Measurements from ENCODE around the gene RFT1.

RFT1 gene, protein sequence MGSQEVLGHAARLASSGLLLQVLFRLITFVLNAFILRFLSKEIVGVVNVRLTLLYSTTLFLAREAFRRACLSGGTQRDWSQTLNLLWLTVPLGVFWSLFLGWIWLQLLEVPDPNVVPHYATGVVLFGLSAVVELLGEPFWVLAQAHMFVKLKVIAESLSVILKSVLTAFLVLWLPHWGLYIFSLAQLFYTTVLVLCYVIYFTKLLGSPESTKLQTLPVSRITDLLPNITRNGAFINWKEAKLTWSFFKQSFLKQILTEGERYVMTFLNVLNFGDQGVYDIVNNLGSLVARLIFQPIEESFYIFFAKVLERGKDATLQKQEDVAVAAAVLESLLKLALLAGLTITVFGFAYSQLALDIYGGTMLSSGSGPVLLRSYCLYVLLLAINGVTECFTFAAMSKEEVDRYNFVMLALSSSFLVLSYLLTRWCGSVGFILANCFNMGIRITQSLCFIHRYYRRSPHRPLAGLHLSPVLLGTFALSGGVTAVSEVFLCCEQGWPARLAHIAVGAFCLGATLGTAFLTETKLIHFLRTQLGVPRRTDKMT

DNA sequence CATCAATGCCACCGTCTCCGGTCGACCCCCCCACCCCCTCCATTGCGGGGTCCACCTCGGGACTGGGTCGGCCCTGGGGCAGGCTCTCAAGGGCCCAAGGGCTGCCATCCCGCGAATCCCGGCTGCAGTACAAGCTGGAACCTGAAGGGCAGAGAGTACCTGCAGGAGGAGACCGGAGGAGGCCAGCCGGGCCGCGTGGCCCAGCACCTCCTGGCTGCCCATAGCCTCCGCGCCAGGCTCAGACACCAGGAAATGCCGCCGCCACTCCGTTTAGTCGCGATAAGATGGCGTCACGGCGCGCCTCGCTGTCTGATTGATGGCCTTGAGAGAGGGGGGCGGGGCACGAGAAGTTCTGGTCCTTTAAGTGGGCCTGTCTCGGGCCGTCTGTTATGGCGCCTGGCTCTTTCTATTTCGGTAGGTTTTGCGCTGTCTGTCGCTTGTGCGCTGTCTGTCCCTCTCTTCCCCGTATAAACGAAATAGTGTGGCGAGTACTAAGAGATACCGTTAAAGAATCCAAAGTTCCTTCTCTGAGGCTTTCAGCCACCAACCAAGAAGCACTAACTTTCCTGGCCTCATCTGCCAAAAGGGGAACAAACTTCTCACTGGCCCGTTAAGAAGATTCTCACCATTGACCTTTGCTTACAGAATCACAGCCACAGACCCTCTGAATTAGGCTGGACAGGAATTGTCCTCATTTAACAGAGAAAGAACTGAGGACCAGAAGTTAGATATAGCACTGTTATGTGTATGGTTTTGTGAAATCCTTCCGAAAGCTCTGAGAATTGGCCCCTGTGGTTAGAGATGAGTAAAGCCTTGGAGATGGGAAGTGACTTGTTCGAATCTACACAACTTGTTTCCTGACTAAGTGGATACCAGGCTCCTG lies at the start of gene RFT1:
RFT1 (minus strand) TSS at position 257 of the 883 bp plus-strand sequence; CDS start at position 222, 35 bp downstream.
- TF ChIP-seq, protein P1, sequence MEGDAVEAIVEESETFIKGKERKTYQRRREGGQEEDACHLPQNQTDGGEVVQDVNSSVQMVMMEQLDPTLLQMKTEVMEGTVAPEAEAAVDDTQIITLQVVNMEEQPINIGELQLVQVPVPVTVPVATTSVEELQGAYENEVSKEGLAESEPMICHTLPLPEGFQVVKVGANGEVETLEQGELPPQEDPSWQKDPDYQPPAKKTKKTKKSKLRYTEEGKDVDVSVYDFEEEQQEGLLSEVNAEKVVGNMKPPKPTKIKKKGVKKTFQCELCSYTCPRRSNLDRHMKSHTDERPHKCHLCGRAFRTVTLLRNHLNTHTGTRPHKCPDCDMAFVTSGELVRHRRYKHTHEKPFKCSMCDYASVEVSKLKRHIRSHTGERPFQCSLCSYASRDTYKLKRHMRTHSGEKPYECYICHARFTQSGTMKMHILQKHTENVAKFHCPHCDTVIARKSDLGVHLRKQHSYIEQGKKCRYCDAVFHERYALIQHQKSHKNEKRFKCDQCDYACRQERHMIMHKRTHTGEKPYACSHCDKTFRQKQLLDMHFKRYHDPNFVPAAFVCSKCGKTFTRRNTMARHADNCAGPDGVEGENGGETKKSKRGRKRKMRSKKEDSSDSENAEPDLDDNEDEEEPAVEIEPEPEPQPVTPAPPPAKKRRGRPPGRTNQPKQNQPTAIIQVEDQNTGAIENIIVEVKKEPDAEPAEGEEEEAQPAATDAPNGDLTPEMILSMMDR (conservative IDR thresholded peaks at IDR 0.05) = no peak; the same call in 1 of the 2 replicates
- peak within 1 kb of the TSS; percentile 88 for H3K27ac ChIP-seq

DNA sequence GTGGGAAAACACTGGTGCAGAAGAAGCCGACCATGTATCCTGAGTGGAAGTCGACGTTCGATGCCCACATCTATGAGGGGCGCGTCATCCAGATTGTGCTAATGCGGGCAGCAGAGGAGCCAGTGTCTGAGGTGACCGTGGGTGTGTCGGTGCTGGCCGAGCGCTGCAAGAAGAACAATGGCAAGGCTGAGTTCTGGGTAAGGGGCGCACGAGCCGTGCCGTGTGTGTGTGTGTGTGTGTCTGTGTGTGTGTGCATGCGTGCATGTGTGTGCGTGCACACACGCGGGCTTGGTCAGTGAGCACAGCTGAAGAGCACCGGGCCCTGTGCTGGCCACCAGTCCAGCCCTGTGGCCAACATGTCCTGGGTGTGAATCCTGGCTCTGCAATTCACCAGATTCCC lies 49.3 kb upstream of the RFT1 start:
- no peak overlapping the region for H3K27ac ChIP-seq
- TF ChIP-seq, protein P1 (conservative IDR thresholded peaks at IDR 0.05) = no peak

DNA sequence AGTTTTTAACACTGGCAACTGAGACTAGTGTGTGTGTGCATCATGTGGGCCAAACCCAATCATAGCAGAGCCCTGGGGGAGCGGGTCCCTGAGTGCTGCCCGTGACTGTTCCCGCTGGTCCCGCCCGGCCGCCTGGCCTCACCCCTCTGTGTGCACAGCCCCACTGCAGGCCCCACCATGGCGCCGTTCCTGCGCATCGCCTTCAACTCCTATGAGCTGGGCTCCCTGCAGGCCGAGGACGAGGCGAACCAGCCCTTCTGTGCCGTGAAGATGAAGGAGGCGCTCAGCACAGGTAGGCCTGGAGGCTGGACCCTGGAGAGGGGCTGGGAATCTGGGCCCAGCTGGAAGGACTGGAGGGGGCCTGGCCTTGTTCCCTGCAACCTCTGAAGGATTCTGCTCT lies 48.0 kb upstream of the RFT1 start:
- TF ChIP-seq, protein P1 (conservative IDR thresholded peaks at IDR 0.05) = no peak
- no peak overlapping the region for H3K27ac ChIP-seq

DNA sequence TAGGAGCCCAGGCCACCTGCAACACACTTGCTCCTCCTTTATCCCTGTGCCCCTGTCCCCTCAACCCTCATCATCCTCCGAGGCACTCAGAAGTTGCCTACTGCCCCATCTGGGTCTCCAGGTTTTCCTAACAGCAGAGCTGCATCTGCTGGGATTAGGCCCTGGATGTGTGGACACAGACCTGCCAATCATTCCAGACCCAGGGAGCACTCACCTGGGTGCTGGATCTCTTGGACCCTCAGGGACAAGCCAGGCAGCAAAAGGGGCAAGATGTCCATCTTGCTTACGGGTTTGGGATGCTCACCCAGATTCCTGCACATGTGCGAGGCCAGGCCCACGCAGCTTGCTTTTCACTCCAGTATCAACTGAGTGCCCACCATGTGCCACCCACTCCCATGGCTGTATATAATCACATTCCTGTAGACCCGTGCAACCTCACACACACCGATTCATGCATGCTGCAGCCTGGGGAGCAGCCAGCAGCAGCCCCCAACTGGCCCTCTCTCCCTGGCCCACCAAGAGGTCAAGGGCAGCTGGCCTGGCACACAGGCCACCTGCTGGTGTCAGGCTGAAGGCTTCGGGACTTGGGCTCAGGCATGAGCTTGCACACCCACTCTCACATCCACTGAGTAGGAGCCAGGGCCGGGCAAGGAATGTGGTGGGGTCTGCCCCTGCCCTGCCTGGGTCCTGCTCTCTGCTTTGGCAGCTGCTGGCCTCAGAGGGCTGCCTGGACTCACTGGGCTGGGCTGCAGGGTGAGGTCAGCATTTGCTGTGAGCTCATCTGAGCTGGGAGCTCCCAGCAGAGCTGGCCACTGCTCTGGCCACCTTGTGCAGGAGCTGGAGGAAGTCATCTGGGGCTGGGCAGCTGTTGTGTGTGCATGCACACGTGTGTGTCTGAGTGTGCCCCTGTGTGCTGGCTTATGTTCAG lies 45.6 kb upstream of the RFT1 start:
- no peak overlapping the region for H3K27ac ChIP-seq
- TF ChIP-seq, protein P1 (conservative IDR thresholded peaks at IDR 0.05) = no peak

DNA sequence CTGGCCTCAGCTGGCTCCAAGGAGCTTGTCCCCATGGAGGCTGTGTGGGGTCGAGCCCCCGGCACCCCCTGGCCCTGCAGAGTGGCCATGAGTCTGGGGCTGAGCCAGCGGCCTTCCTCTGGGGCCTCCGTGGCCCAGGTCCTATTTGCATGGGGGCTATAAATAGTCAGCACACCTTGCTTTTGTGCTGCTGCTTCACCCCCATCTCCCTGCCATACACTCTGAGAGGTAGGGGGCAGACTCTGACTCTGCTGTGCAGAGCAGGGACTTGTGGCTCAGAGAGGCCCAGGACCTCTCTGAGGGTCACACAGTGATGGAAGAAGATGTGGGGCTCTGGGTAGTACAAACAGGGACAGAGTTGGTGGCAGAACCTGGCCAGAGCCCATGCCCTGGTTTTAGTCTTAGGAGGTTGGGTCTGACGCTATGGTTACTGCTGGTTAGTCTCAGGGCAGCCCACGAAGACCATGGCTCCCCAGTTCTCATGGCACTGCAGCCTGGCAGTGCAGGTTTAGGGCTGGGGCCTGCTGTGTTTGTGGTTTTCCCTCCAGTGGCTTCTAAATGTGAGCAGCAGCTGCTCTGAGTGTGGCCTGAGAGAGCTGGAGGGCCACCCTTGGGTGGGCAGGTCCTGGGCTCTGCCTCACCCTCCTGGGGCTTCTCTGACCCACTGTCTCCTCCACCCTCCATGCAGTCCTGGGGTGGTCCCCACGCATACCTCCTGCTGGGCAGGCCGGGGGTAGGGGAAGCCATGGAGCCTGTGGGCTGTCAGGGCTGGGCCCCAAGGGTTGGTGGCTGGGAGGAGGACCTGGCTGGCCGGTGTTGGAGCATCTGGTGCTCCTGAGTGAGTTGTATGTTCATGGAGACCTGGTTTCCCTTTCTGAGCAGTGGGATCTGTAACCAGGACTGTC lies 44.4 kb upstream of the RFT1 start:
- TF ChIP-seq, protein P1 (conservative IDR thresholded peaks at IDR 0.05) = no peak
- no peak overlapping the region for H3K27ac ChIP-seq

DNA sequence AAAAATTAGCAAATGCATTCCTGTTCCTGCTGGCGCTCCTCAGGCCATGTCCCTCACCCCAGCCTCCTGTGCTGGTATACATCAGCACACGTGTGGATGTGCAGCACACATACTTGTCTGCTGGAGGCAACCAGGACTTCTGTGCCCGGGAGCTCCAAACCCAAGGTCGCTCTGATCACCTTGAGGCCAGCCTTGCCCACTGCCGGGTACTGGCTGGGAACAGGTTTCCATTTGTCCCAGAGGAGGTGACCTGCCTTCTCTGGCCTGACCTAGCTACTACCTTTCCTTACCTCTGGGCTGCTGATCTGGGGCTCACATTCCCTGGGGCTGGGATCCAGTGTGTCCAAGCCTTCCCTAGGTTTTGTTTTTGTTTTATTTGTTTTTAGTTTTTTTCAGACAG lies 42.9 kb upstream of the RFT1 start:
- no peak overlapping the region for H3K27ac ChIP-seq
- TF ChIP-seq, protein P1 (conservative IDR thresholded peaks at IDR 0.05) = no peak

Measured in VCaP (cell line).